H1 (cell line): ENCODE data around the gene BABAM2. TPM values are rescaled to one million over a fixed set of nuclear protein-coding genes. Genes with fewer than 3 reads are reported as not detected.

Experiments used
- CTCF ChIA-PET: fragments of 300-600 bp; sonication (Branson Sonifier 250); formaldehyde crosslinking; loops from one replicate; lab custom pipeline; 2021; ENCODE audit not compliant: partially characterized antibody; lab: Charles Lee
- POLR2A ChIA-PET: fragments of 300-600 bp; sonication (Branson Sonifier 250); formaldehyde crosslinking; loops from one replicate; lab custom pipeline; 2021; ENCODE audit warnings: inconsistent platforms; ENCODE audit not compliant: partially characterized antibody; lab: Charles Lee
- DNase-seq, 2 experiments: peaks; one replicate each; pipeline versions ENCODE4 v3.0.0 to v3.0.0-alpha.2; 2010 to 2022; ENCODE audit warnings: low spot score in 2 of 2, low read depth in 1 of 2, mixed read lengths in 1 of 2
- FAIRE-seq: peaks from 2 replicates; lab custom pipeline; 2011; peaks lifted over from hg19 to GRCh38; lab: Jason Lieb, UNC
- H2AFZ ChIP-seq: 2 replicates; pipeline ENCODE4 v1.8.1; 2012; ENCODE audit warnings: low read length, inconsistent platforms
- H2AK5ac ChIP-seq: 2 replicates; pipeline ENCODE4 v1.6.1; 2013; ENCODE audit warnings: low read depth, low read length
- H2BK120ac ChIP-seq: replicated peaks from 2 replicates; pipeline ENCODE3; 2013; ENCODE audit warnings: low read depth, low read length, inconsistent platforms
- H2BK12ac ChIP-seq: 2 replicates; pipeline ENCODE4 v1.6.1; 2013; ENCODE audit warnings: low read depth, low read length
- H2BK15ac ChIP-seq: 2 replicates; pipeline ENCODE4 v1.6.1; 2013; ENCODE audit warnings: low read length
- H2BK20ac ChIP-seq: 2 replicates; pipeline ENCODE4 v1.6.1; 2013; ENCODE audit warnings: low read length
- H2BK5ac ChIP-seq: 2 replicates; pipeline ENCODE4 v1.6.1; 2013; ENCODE audit warnings: low read depth, low read length
- H3K14ac ChIP-seq: 2 replicates; pipeline ENCODE4 v1.6.1; 2013; ENCODE audit warnings: inconsistent platforms; ENCODE audit not compliant: insufficient read length
- H3K18ac ChIP-seq: 2 replicates; pipeline ENCODE4 v1.6.1; 2013; ENCODE audit warnings: low read length; ENCODE audit errors: extremely low read depth
- H3K23ac ChIP-seq: 2 replicates; pipeline ENCODE4 v1.6.1; 2013; ENCODE audit warnings: inconsistent platforms; ENCODE audit not compliant: insufficient read length
- H3K23me2 ChIP-seq: 2 replicates; pipeline ENCODE4 v1.6.1; 2013; ENCODE audit warnings: low read depth, low read length
- H3K27ac ChIP-seq: 2 replicates; pipeline ENCODE4 v1.6.1; 2011; ENCODE audit warnings: low read depth, low read length, inconsistent platforms
- H3K27me3 ChIP-seq, 4 experiments: replicated peaks in 1 of 4; 1 replicate in 1 of 4; 2 replicates in 3 of 4; pipeline versions ENCODE4 v1.6.1 to v1.8.1; 2011 to 2013; ENCODE audit warnings: low read length in 3 of 4, mild to moderate bottlenecking in 3 of 4, inconsistent platforms in 2 of 4, mixed read lengths in 2 of 4, moderate library complexity in 1 of 4; ENCODE audit not compliant: control insufficient read depth in 3 of 4, insufficient read depth in 3 of 4; ENCODE audit errors: extremely low read depth in 1 of 4
- H3K36me3 ChIP-seq, 4 experiments: 2 replicates each; pipeline versions ENCODE4 v1.6.1 to v1.8.1; 2011 to 2013; ENCODE audit warnings: mild to moderate bottlenecking in 4 of 4, low read length in 3 of 4, moderate library complexity in 2 of 4, control low read depth in 1 of 4, inconsistent platforms in 1 of 4; ENCODE audit not compliant: insufficient read depth in 4 of 4, control insufficient read depth in 2 of 4
- H3K4ac ChIP-seq: replicated peaks from 2 replicates; pipeline ENCODE3; 2013; ENCODE audit warnings: low read length, low read depth, mixed read lengths, inconsistent platforms; ENCODE audit not compliant: insufficient read length
- H3K4me1 ChIP-seq, 4 experiments: replicated peaks in 1 of 4; 1 replicate in 1 of 4; 2 replicates in 3 of 4; pipeline versions ENCODE4 v1.6.1 to v1.8.1; 2011 to 2013; ENCODE audit warnings: low read length in 3 of 4, inconsistent platforms in 2 of 4, mixed read lengths in 1 of 4; ENCODE audit not compliant: insufficient read depth in 4 of 4, control insufficient read depth in 3 of 4
- H3K4me2 ChIP-seq, 2 experiments: 2 replicates each; pipeline versions ENCODE4 v1.6.1 to v1.8.1; 2011 to 2013; ENCODE audit warnings: low read depth in 2 of 2, low read length in 2 of 2, control low read depth in 1 of 2, inconsistent platforms in 1 of 2, mild to moderate bottlenecking in 1 of 2; ENCODE audit not compliant: insufficient read depth in 1 of 2
- H3K4me3 ChIP-seq, 4 experiments: fragments of 200-600, 300-600 bp in 1 of 4; sonication (generic), shearing (Covaris generic), sonication (Bioruptor Twin) in 1 of 4; 2 replicates each; pipeline versions ENCODE4 v1.5.1 to v1.8.1; 2011 to 2016; ENCODE audit warnings: low read length in 4 of 4, low read depth in 3 of 4, control low read depth in 2 of 4, inconsistent platforms in 2 of 4, mild to moderate bottlenecking in 2 of 4, mixed read lengths in 1 of 4, moderate library complexity in 1 of 4; ENCODE audit not compliant: insufficient read depth in 2 of 4; ENCODE audit errors: extremely low read depth in 1 of 4
- H3K56ac ChIP-seq: replicated peaks from 2 replicates; pipeline ENCODE3; 2013; ENCODE audit warnings: low read depth, mild to moderate bottlenecking, mixed read lengths, low read length, inconsistent platforms; ENCODE audit not compliant: insufficient read length
- H3K79me1 ChIP-seq: 2 replicates; pipeline ENCODE4 v1.6.1; 2013; ENCODE audit warnings: low read depth, low read length, control low read depth
- H3K79me2 ChIP-seq, 2 experiments: 2 replicates each; pipeline versions ENCODE4 v1.6.1 to v1.8.1; 2012 to 2013; ENCODE audit warnings: low read length in 2 of 2, mild to moderate bottlenecking in 2 of 2, inconsistent platforms in 1 of 2; ENCODE audit not compliant: insufficient read depth in 2 of 2, control insufficient read depth in 1 of 2
- H3K9ac ChIP-seq, 4 experiments: replicated peaks in 1 of 4; 1 replicate in 1 of 4; 2 replicates in 3 of 4; pipeline versions ENCODE4 v1.6.1 to v1.8.1; 2011 to 2013; ENCODE audit warnings: low read depth in 3 of 4, low read length in 3 of 4, control low read depth in 2 of 4, mild to moderate bottlenecking in 2 of 4, moderate library complexity in 2 of 4, inconsistent platforms in 1 of 4; ENCODE audit errors: extremely low read depth in 1 of 4
- H3K9me3 ChIP-seq, 2 experiments: 2 replicates each; pipeline versions ENCODE4 v1.6.1 to v1.8.1; 2012 to 2013; ENCODE audit warnings: mild to moderate bottlenecking in 2 of 2, moderate library complexity in 2 of 2, control low read depth in 1 of 2, inconsistent platforms in 1 of 2, low read depth in 1 of 2, low read length in 1 of 2, mixed read lengths in 1 of 2; ENCODE audit not compliant: insufficient read depth in 2 of 2
- H4K20me1 ChIP-seq, 2 experiments: replicated peaks in 1 of 2; 2 replicates each; pipeline versions ENCODE3 to v1.8.1; 2011 to 2013; ENCODE audit warnings: inconsistent platforms in 2 of 2, low read length in 2 of 2, mild to moderate bottlenecking in 1 of 2; ENCODE audit not compliant: insufficient read depth in 2 of 2, control insufficient read depth in 1 of 2
- H4K5ac ChIP-seq: 2 replicates; pipeline ENCODE4 v1.6.1; 2013; ENCODE audit warnings: low read length, low read depth, mixed read lengths, inconsistent platforms; ENCODE audit not compliant: insufficient read length
- H4K8ac ChIP-seq: 2 replicates; pipeline ENCODE4 v1.8.0; 2013; ENCODE audit warnings: mild to moderate bottlenecking, moderate library complexity, low read length, inconsistent platforms; ENCODE audit not compliant: insufficient read depth; ENCODE audit errors: extremely low read depth
- H4K91ac ChIP-seq: replicated peaks from 2 replicates; pipeline ENCODE3; 2013; ENCODE audit warnings: low read length, mixed read lengths, inconsistent platforms; ENCODE audit not compliant: insufficient read length
- CBX5 ChIP-seq: fragments of 300-800, 300-1000 bp; sonication (generic); IDR thresholded peaks from 2 replicates; pipeline ENCODE4 v1.7.1; 2016; ENCODE audit warnings: antibody characterized with exemption, low read length, low read depth
- FOSL1 ChIP-seq: IDR thresholded peaks from 2 replicates; pipeline ENCODE4 v1.6.1; 2011; ENCODE audit warnings: mild to moderate bottlenecking, low read depth, low read length, moderate library complexity; ENCODE audit not compliant: insufficient read depth
- GTF2F1 ChIP-seq: IDR thresholded peaks from 2 replicates; pipeline ENCODE4 v1.6.1; 2012; ENCODE audit warnings: low read depth, low read length, improper control_type of control experiment, borderline replicate concordance
- MAFK ChIP-seq: IDR thresholded peaks from 2 replicates; pipeline ENCODE4 v1.6.1; 2012; ENCODE audit warnings: low read depth, mild to moderate bottlenecking, improper control_type of control experiment, low read length
- SAP30 ChIP-seq: fragments of 300-600 bp; sonication (generic); IDR thresholded peaks from 2 replicates; pipeline ENCODE4 v1.7.1; 2012; ENCODE audit warnings: low read length, moderate library complexity, mild to moderate bottlenecking, inconsistent platforms; ENCODE audit not compliant: insufficient read depth, insufficient replicate concordance
- SP1 ChIP-seq: IDR thresholded peaks from 2 replicates; pipeline ENCODE4 v1.6.1; 2011; ENCODE audit warnings: low read depth, low read length
- TAF7 ChIP-seq: optimal IDR thresholded peaks from 2 replicates; pipeline ENCODE3; 2011; ENCODE audit warnings: low read depth, mild to moderate bottlenecking, inconsistent platforms, low read length, moderate library complexity, borderline replicate concordance
- WGBS, 2 experiments: shearing (Covaris generic) in 1 of 2; methylation state at CpG; one replicate each; pipeline versions ENCODE4 v1.1.6 to v1.1.7; 2013 to 2015; ENCODE audit warnings: low lambda C conversion rate in 2 of 2, mixed read lengths in 2 of 2, inconsistent platforms in 1 of 2, low coverage in 1 of 2, missing lambda C conversion rate in 1 of 2; ENCODE audit not compliant: insufficient replicate concordance in 2 of 2, insufficient coverage in 1 of 2, insufficient read length in 1 of 2; ENCODE audit errors: extremely low coverage in 1 of 2, missing lambda C conversion rate in 1 of 2; 5-methylcytosine and 5-hydroxymethylcytosine counted together
- polyA plus RNA-seq, 7 experiments: library from polyadenylated mRNA; depleted of rRNA in 3 of 7; stranded (reverse) in 5 of 7; unstranded in 2 of 7; fragments of >200 nt in 5 of 7; fragments of 200-250 nt in 2 of 7; gene quantifications; 1 replicate in 5 of 7; 2 replicates in 1 of 7; 4 replicates in 1 of 7; pipeline versions ENCODE4 v1.2.1 to v1.2.3, GENCODE V29; 2011 to 2013; ENCODE audit warnings: missing spikeins in 2 of 7, mixed read lengths in 2 of 7
- total RNA-seq: library from RNA; stranded (reverse); fragmentation: NEBNext Ultra II Directional; extraction: Animal tissue kit (Norgen Biotek cat#: 25700); gene quantifications from 2 replicates; pipeline ENCODE4 v1.2.1, GENCODE V29; 2021

Gene BABAM2
- total and polyA plus RNA-seq, 2 of the 8 experiments (the other 6 are each of a cell fraction or from before 2014, with no cell fraction given) = 15.8 to 20.9 TPM

GRCh38 chr2:28322981-28323396 is 432.5 kb downstream of the BABAM2 start:
- peak overlapping the region; percentile 40; the same call in 1 of the 2 replicates for H2BK12ac ChIP-seq
- H3K27ac ChIP-seq = no peak overlapping the region
- H3K79me1 ChIP-seq = no peaks in the 10 kb centered on the region
- no peaks in the 10 kb centered on the region for H3K79me2 ChIP-seq
- no peak overlapping the region; the same call in 1 of the 2 replicates for H4K8ac ChIP-seq
- peaks cover 14 to 46% (median 29%) of the 10 kb centered on the region in 4 experiments for H3K4me1 ChIP-seq
- peak overlapping the region; percentile 36 for H4K91ac ChIP-seq
- no peak overlapping the region for H2BK120ac ChIP-seq
- H3K23me2 ChIP-seq = no peaks in the 10 kb centered on the region
- H2AK5ac ChIP-seq = no peak overlapping the region
- H2BK15ac ChIP-seq = peak overlapping the region; percentile 32; the same call in 1 of the 2 replicates
- no peak overlapping the region for H3K4me2 ChIP-seq
- ChIA-PET CTCF (interaction anchor here (1.3 kb wide), 1 partner anchor 11 kb away, joined by 4 read pairs; no protein-coding TSS in a partner anchor), POLR2A (interaction anchor here (0.9 kb wide), 1 partner anchor 13 kb away, joined by 4 read pairs; no protein-coding TSS in a partner anchor)
- no peak overlapping the region for H3K4ac ChIP-seq
- DNase-seq (no peak), FAIRE-seq (no peak)
- TF ChIP-seq TAF7 = no peak
- no peak for TF ChIP-seq MAFK
- TF ChIP-seq GTF2F1 = no peak
- no peak for TF ChIP-seq SAP30
- no peak for TF ChIP-seq CBX5
- no peak for TF ChIP-seq SP1
- TF ChIP-seq FOSL1 = no peak
- H3K27me3 ChIP-seq = no peaks in the 10 kb centered on the region
- H3K9me3 ChIP-seq = no peaks in the 10 kb centered on the region
- no peak overlapping the region for H2BK5ac ChIP-seq
- H3K36me3 ChIP-seq = no peaks in the 10 kb centered on the region
- WGBS, 2 experiments = 83% methylated on average over 6 of the region's 6 CpGs; no CpG with 5 or more reads in 1 of the 2 experiments
- no peak overlapping the region for H3K4me3 ChIP-seq
- H4K5ac ChIP-seq = no peak overlapping the region
- no peak overlapping the region for H3K14ac ChIP-seq
- H2AFZ ChIP-seq = no peak overlapping the region
- H3K9ac ChIP-seq = no peak overlapping the region
- H3K23ac ChIP-seq = no peak overlapping the region
- H4K20me1 ChIP-seq = no peaks in the 10 kb centered on the region
- H3K18ac ChIP-seq = no peak overlapping the region
- no peak overlapping the region for H3K56ac ChIP-seq
- H2BK20ac ChIP-seq = no peak overlapping the region
